Heart right ventricle (tissue), 16 donors: ENCODE results near the gene SLN. TPM values are rescaled to one million over a fixed set of nuclear protein-coding genes. Genes with fewer than 3 reads are reported as not detected.

Experiments used
- ATAC-seq, 8 donors: fragments of 200-7000 bp; cut with Tn5 transposase; one replicate each; pipeline ENCODE4 v1.9.1; 2020; ENCODE audit warnings: mild to moderate bottlenecking in 8 of 8, moderate library complexity in 8 of 8, moderate number of reproducible peaks in 1 of 8
- DNase-seq, 2 donors: peaks; one replicate each; pipeline ENCODE4 v3.0.0-alpha.2; 2020
- H3K27ac ChIP-seq, 10 donors: fragments of 200-600 bp; sonication (generic) in 2 of 10; one replicate each; pipeline versions ENCODE4 v1.5.0 to v1.8.0; 2020 to 2022; ENCODE audit warnings: mild to moderate bottlenecking in 3 of 10
- H3K27me3 ChIP-seq, 7 donors: fragments of 200-600 bp; one replicate each; pipeline ENCODE4 v1.8.0; 2021 to 2022; ENCODE audit warnings: mild to moderate bottlenecking in 2 of 7
- H3K36me3 ChIP-seq, 9 donors: fragments of 200-600 bp; sonication (generic) in 1 of 9; one replicate each; pipeline versions ENCODE4 v1.5.0 to v1.8.0; 2020 to 2022; ENCODE audit warnings: mild to moderate bottlenecking in 2 of 9
- H3K4me1 ChIP-seq, 9 donors: fragments of 200-600 bp; sonication (generic) in 1 of 9; one replicate each; pipeline versions ENCODE4 v1.5.0 to v1.8.0; 2020 to 2022; ENCODE audit warnings: mild to moderate bottlenecking in 4 of 9
- H3K4me3 ChIP-seq, 10 donors: fragments of 200-600 bp; sonication (generic) in 2 of 10; one replicate each; pipeline versions ENCODE4 v1.5.0 to v1.8.0; 2020 to 2022; ENCODE audit warnings: mild to moderate bottlenecking in 7 of 10, moderate library complexity in 2 of 10
- H3K9me3 ChIP-seq, 11 donors: fragments of 200-600 bp in 10 of 11; sonication (generic) in 2 of 11; one replicate each; pipeline versions ENCODE4 v1.5.0 to v1.8.0; 2013 to 2022; ENCODE audit warnings: mild to moderate bottlenecking in 2 of 11, control low read depth in 1 of 11, moderate library complexity in 1 of 11
- WGBS, 2 donors: extraction: QIAGEN DNeasy Blood & Tissue Kit; methylation state at CpG; one replicate each; pipeline ENCODE4 v1.1.7; 2013; ENCODE audit warnings: inconsistent platforms in 1 of 2; 5-methylcytosine and 5-hydroxymethylcytosine counted together
- intact Hi-C, 10 donors: fragments of 100-400 bp; cut with DNase I; formaldehyde crosslinking; loops; one replicate each; pipeline versions ENCODE4 v1.11.1 to v1.14.2; 2022
- polyA plus RNA-seq, 2 donors: library from polyadenylated mRNA; stranded (reverse); fragments of 200-250 nt; gene quantifications; one replicate each; pipeline ENCODE4 v1.2.3, GENCODE V29; 2013
- total RNA-seq, 10 donors: library from RNA; stranded (reverse); fragmentation: NEBNext Ultra II Directional in 3 of 10; extraction: Animal tissue kit (Norgen Biotek cat#: 25700) in 3 of 10; gene quantifications; one replicate each; pipeline versions ENCODE4 v1.2.1 to v1.2.4, GENCODE V29; 2021 to 2023
- TF ChIP-seq, protein P1 (sequence below), 9 donors: fragments of 200-600 bp; sonication (generic) in 2 of 9; IDR thresholded peaks; one replicate each; pipeline versions ENCODE4 v1.5.0 to v1.8.0; 2021 to 2022; ENCODE audit warnings: antibody characterized with exemption in 9 of 9, mild to moderate bottlenecking in 5 of 9, moderate library complexity in 1 of 9
- donor health status: Arrhythmogenic right ventricular cardiomyopathy.
- donor health status: ischemic (EF 13 %, LVEDD 7.1; RV severe dilation, severe dysfunction).
- donor health status: healthy with polysubstance abuse.
- donor health status: DM: no; HTN: yes; CAD: no.
- donor health status: DM: no; HTN: no; CAD: no.
- donor health status: ischemic (EF 25% LVEDD 6.9; RV normal size, moderate dysfunction).
- donor health status: ischemic (EF 25% LVEDD 5.7; RV mildly dilated, moderate dysfunction).
- donor health status: healthy.
- donor health status: DM: yes; HTN: yes; CAD: no.
- donor health status: Ischemic cardiomyopathy.
- donor health status: ischemic (EF 35%, LVEDD 5.7; RV mildly dilated, moderate dysfunction).
- donor health status: nonischemic (EF 11% LVEDD 7.7; RV severe dilation, severe dysfunction).
- donor health status: DM: yes; HTN: yes; CAD: no.
- donor health status: PGD.
- donor health status: ischemic (EF 29% LVEDD 5.4; RV normal size, mild dysfunction).
- donor health status: nonischemic (EF 23%, LVEDD 6.1; RV moderate dilation, normal function).

Gene SLN
- total and polyA plus RNA-seq, 12 donors: 0.93 to 44.4 (median 9.2) TPM

GRCh38 chr11:107665018-107665417 lies 46.8 kb downstream of the SLN start:
- TF ChIP-seq, protein P1, sequence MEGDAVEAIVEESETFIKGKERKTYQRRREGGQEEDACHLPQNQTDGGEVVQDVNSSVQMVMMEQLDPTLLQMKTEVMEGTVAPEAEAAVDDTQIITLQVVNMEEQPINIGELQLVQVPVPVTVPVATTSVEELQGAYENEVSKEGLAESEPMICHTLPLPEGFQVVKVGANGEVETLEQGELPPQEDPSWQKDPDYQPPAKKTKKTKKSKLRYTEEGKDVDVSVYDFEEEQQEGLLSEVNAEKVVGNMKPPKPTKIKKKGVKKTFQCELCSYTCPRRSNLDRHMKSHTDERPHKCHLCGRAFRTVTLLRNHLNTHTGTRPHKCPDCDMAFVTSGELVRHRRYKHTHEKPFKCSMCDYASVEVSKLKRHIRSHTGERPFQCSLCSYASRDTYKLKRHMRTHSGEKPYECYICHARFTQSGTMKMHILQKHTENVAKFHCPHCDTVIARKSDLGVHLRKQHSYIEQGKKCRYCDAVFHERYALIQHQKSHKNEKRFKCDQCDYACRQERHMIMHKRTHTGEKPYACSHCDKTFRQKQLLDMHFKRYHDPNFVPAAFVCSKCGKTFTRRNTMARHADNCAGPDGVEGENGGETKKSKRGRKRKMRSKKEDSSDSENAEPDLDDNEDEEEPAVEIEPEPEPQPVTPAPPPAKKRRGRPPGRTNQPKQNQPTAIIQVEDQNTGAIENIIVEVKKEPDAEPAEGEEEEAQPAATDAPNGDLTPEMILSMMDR (IDR thresholded peaks at IDR 0.05): no peak
- no peak for DNase-seq
- intact Hi-C loops: no loop called here

GRCh38 chr11:107661656-107662055 lies 50.2 kb downstream of the SLN start:
- Histone ChIP-seq H3K36me3 (no peaks in the 10 kb centered on the region), H3K4me1 (no peaks in the 10 kb centered on the region), H3K4me3 (no peak overlapping the region), H3K27ac (no peak overlapping the region), H3K9me3 (no peaks in the 10 kb centered on the region), H3K27me3 (peaks cover 0 to 13% (median 0%) of the 10 kb centered on the region in 7 donors)
- WGBS, 2 donors: 79 to 93% methylated on average over 1 of the region's 1 CpG
- no peak for DNase-seq
- TF ChIP-seq, protein P1 (IDR thresholded peaks at IDR 0.05): no peak
- intact Hi-C loops: no loop called here
- ATAC-seq: no peak

More at GRCh38 chr11:107665018-107665417, 46.8 kb downstream of the SLN start:
- H3K4me1 ChIP-seq: no peaks in the 10 kb centered on the region
- H3K27me3 ChIP-seq: peaks cover 0 to 7% (median 0%) of the 10 kb centered on the region in 7 donors
- H3K36me3 ChIP-seq: no peaks in the 10 kb centered on the region
- 75 to 76% methylated on average over 10 of the region's 10 CpGs for WGBS, 2 donors
- no peak overlapping the region for H3K27ac ChIP-seq
- no peak overlapping the region for H3K4me3 ChIP-seq
- no peak for ATAC-seq
- H3K9me3 ChIP-seq: no peaks in the 10 kb centered on the region

DNA sequence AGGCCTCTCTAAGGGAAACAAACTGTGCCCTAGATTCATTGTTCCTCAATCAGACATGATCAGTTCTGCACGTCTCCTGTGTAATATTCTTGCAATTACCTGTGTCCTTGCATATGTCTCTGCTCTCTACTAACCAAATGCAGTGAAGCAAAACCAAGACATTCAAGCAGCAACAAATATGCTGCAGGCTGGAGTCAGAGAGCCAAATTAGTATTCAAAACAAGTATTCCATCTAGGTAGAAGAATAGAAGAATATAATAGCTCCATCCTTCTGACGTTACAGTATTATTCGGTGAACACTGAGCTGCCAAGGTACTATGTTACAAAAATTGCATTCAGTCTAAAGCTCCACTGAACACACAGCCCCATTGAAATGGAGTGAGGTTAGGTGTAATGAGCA lies 51.8 kb downstream of the SLN start:
- DNase-seq (no peak), ATAC-seq (no peak)
- intact Hi-C loops: no loop called here
- H3K9me3 ChIP-seq: no peaks in the 10 kb centered on the region
- peaks cover 0 to 4% (median 0%) of the 10 kb centered on the region in 9 donors for H3K4me1 ChIP-seq
- TF ChIP-seq, protein P1 (IDR thresholded peaks at IDR 0.05): no peak
- H3K36me3 ChIP-seq: no peaks in the 10 kb centered on the region
- no peak overlapping the region for H3K27ac ChIP-seq
- WGBS, 2 donors: 89 to 93% methylated on average over 3 of the region's 3 CpGs
- peaks cover 0 to 13% (median 0%) of the 10 kb centered on the region in 7 donors for H3K27me3 ChIP-seq
- no peak overlapping the region for H3K4me3 ChIP-seq

DNA sequence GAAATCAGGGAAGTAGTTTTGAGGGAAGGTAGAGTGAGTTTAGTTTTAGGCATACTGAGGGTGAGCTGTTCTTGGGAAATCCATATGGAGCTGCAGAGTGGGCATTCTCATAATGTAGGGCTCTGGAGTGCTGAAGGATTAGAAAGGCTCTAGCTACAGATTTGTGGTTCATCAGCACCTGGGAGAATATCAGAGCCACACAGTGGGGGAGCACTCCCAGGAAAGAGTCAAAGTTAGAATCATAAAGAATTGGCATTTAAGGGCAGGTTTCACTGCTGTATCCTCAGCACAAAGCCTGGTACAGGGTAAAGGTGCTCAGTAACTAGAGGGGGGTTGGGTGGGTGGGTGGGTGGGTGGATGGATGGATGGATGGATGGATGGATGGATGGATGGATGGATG lies 52.5 kb downstream of the SLN start:
- TF ChIP-seq, protein P1 (IDR thresholded peaks at IDR 0.05): no peak
- no peaks in the 10 kb centered on the region for H3K9me3 ChIP-seq
- intact Hi-C loops: no loop called here
- DNase-seq: no peak
- H3K36me3 ChIP-seq: no peaks in the 10 kb centered on the region
- peaks cover 0 to 4% (median 0%) of the 10 kb centered on the region in 9 donors for H3K4me1 ChIP-seq
- no peak overlapping the region for H3K27ac ChIP-seq
- H3K27me3 ChIP-seq: peaks cover 0 to 13% (median 0%) of the 10 kb centered on the region in 7 donors
- ATAC-seq: no peak
- H3K4me3 ChIP-seq: no peak overlapping the region

Other genes starting within 250 kb of the SLN start
- 1 to 10 TPM; 5.4 to 7.8 (median 6.8) TPM for gene ALKBH8, start 146.3 kb downstream of the SLN start, total RNA-seq
- 1 to 10 TPM; 2.2 to 4.5 TPM for gene ALKBH8, start 146.3 kb downstream of the SLN start, polyA plus RNA-seq
- 1 to 10 TPM in 1 of 10 donors, under 1 TPM in 8, not detected in 1; 0.18 to 1.0 (median 0.39) TPM for gene ELMOD1, start 120.9 kb downstream of the SLN start, total RNA-seq
- under 1 TPM; 0.10 to 0.29 TPM for gene ELMOD1, start 120.9 kb downstream of the SLN start, polyA plus RNA-seq
- gene SLC35F2, start 146.7 kb upstream of the SLN start, total RNA-seq: 1 to 10 TPM in 2 of 10 donors, under 1 TPM in 8; 0.40 to 2.0 (median 0.86) TPM
- 1 to 10 TPM in 1 of 2 donors, under 1 TPM in 1; 0.88 to 1.8 TPM for gene SLC35F2, start 146.7 kb upstream of the SLN start, polyA plus RNA-seq
- gene RAB39A, start 216.4 kb upstream of the SLN start, total RNA-seq: 1 to 10 TPM in 1 of 10 donors, under 1 TPM in 7, not detected in 2; 0.15 to 3.0 (median 0.32) TPM
- gene RAB39A, start 216.4 kb upstream of the SLN start, polyA plus RNA-seq: under 1 TPM in 1 of 2 donors, not detected in 1; 0.01 TPM